GM23248 (cell line): ENCODE results near the gene HMGXB4. TPM values are rescaled to one million over a fixed set of nuclear protein-coding genes. Genes with fewer than 3 reads are reported as not detected.

Experiments
- DNase-seq: peaks from one replicate; pipeline ENCODE4 v3.0.0-alpha.2; 2015
- H2AFZ ChIP-seq: fragments of 200-600 bp; sonication (generic); 2 replicates; pipeline ENCODE4 v1.6.1; 2016; ENCODE audit warnings: antibody characterized with exemption
- H3F3A ChIP-seq: fragments of 200-600 bp; sonication (generic); 2 replicates; pipeline ENCODE4 v1.6.1; 2016; ENCODE audit warnings: mild to moderate bottlenecking, antibody characterized with exemption, mixed run types; ENCODE audit not compliant: insufficient read depth
- H3K27ac ChIP-seq: fragments of 200-600 bp; sonication (generic); 2 replicates; pipeline ENCODE4 v1.5.1; 2016; ENCODE audit warnings: mild to moderate bottlenecking
- H3K27me3 ChIP-seq: fragments of 200-600 bp; sonication (generic); replicated peaks from 2 replicates; pipeline ENCODE4 v1.6.1; 2016; ENCODE audit warnings: mild to moderate bottlenecking; ENCODE audit not compliant: insufficient read depth
- H3K36me3 ChIP-seq: fragments of 200-600 bp; sonication (generic); 2 replicates; pipeline ENCODE4 v1.6.1; 2016; ENCODE audit warnings: low read depth, mild to moderate bottlenecking
- H3K4me1 ChIP-seq: fragments of 200-600 bp; sonication (generic); 2 replicates; pipeline ENCODE4 v1.6.1; 2016; ENCODE audit warnings: mild to moderate bottlenecking; ENCODE audit not compliant: insufficient read depth
- H3K4me2 ChIP-seq: fragments of 200-600 bp; sonication (generic); one replicate; pipeline ENCODE4 v1.6.1; 2016; ENCODE audit warnings: mild to moderate bottlenecking; ENCODE audit not compliant: unreplicated experiment
- H3K4me3 ChIP-seq: fragments of 200-600 bp; sonication (generic); 2 replicates; pipeline ENCODE4 v1.5.1; 2016; ENCODE audit warnings: mild to moderate bottlenecking
- H3K79me2 ChIP-seq: fragments of 200-600 bp; sonication (generic); 2 replicates; pipeline ENCODE4 v1.6.1; 2016; ENCODE audit warnings: mild to moderate bottlenecking; ENCODE audit not compliant: insufficient read depth
- H3K9ac ChIP-seq: fragments of 200-600 bp; sonication (generic); 2 replicates; pipeline ENCODE4 v1.6.1; 2016; ENCODE audit warnings: mild to moderate bottlenecking
- H3K9me2 ChIP-seq: fragments of 200-600 bp; sonication (generic); 2 replicates; pipeline ENCODE4 v1.6.1; 2016; ENCODE audit warnings: mixed run types, mild to moderate bottlenecking, moderate library complexity; ENCODE audit not compliant: insufficient read depth
- H3K9me3 ChIP-seq: fragments of 200-600 bp; sonication (generic); one replicate; pipeline ENCODE4 v1.6.1; 2017; ENCODE audit warnings: low read depth
- H4K20me1 ChIP-seq: fragments of 200-600 bp; sonication (generic); 2 replicates; pipeline ENCODE4 v1.6.0; 2016; ENCODE audit not compliant: insufficient read depth
- EZH2 ChIP-seq: fragments of 200-600 bp; sonication (generic); IDR thresholded peaks from 2 replicates; pipeline ENCODE4 v1.6.1; 2018; ENCODE audit warnings: antibody characterized with exemption, mild to moderate bottlenecking; ENCODE audit not compliant: insufficient read depth, poor library complexity, severe bottlenecking
- EZH2phosphoT487 ChIP-seq: fragments of 200-600 bp; sonication (generic); IDR thresholded peaks from 2 replicates; pipeline ENCODE4 v1.6.1; 2018; ENCODE audit warnings: antibody characterized with exemption, moderate library complexity, mild to moderate bottlenecking, low read depth; ENCODE audit not compliant: insufficient read depth
- WGBS, 2 experiments: methylation state at CpG; one replicate each; pipeline ENCODE4 v1.1.6; 2015 to 2017; ENCODE audit warnings: low lambda C conversion rate in 2 of 2, low coverage in 1 of 2; ENCODE audit errors: missing lambda C conversion rate in 2 of 2; 5-methylcytosine and 5-hydroxymethylcytosine counted together
- in situ Hi-C: fragments of 300-500 bp; cut with MboI; formaldehyde crosslinking; loops from 2 replicates; pipeline ENCODE4 v1.15.0; 2020
- microRNA-seq: library from miRNA; unstranded; fragments of <30 nt; microRNA quantifications from one replicate; pipeline ENCODE4, GENCODE V29; 2016; ENCODE audit warnings: borderline number of aligned reads
- polyA plus RNA-seq: library from polyadenylated mRNA; unstranded; fragments of >200 nt; fragmentation: Nextera tagmentation; extraction: Ambion mirVana; gene quantifications from 2 replicates; pipeline ENCODE4 v1.2.1, GENCODE V29; 2016
- small RNA-seq: library from RNA; depleted of rRNA; stranded (forward); fragments of <200 nt; gene quantifications from one replicate; pipeline ENCODE3, GENCODE V24; 2014; ENCODE audit warnings: low read depth, low replicate concordance
- total RNA-seq: library from RNA; depleted of rRNA; stranded (reverse); fragments of >200 nt; shearing (Covaris generic); gene quantifications from 2 replicates; pipeline ENCODE4 v1.2.3, GENCODE V29; 2014; rRNA removed

HMGXB4 gene
- total and polyA plus RNA-seq, 2 experiments from 2014 or later, result 12.4 to 17.8 TPM

DNA sequence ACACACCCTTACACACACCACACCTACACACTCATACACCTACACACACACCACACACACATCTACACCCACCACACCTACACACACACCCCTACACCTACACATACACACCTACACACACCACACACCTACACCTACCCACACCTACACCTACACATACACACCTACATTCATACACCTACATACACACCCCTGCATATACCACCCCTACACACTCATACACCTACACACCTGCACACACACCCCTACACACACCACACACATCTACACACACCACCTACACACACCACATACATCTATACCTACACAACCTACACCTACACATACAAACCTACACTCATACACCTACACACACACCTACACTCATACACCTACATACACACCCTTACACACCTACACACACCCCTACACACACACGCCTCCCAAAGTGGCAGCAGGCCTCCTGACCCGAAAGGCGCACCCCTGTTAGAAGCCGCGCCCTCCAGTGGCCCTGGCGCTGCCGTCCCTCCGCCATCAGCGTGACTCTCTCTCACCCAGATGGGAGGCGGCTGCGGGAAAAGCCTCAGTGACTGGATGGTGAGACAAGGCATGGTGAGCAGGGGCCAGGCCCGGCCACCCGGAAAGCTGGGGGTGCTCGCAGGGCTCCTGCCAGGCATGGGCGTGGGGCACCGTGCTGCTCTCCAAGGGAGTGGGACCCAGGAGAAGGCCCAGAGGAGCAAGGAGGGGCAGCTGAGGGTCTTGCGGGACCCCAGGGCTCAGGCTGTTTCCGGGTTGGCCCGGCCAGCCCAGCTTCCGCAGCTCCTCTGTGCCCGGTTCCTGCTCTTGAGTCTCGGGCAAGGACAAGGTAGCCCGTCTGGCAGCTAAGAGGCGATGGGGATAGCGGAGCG, 86.6 kb downstream of the HMGXB4 start:
- in situ Hi-C loops, result no loop called here
- WGBS, 2 experiments, result 96 to 98% methylated on average over 25 to 26 of the region's 26 CpGs

DNA sequence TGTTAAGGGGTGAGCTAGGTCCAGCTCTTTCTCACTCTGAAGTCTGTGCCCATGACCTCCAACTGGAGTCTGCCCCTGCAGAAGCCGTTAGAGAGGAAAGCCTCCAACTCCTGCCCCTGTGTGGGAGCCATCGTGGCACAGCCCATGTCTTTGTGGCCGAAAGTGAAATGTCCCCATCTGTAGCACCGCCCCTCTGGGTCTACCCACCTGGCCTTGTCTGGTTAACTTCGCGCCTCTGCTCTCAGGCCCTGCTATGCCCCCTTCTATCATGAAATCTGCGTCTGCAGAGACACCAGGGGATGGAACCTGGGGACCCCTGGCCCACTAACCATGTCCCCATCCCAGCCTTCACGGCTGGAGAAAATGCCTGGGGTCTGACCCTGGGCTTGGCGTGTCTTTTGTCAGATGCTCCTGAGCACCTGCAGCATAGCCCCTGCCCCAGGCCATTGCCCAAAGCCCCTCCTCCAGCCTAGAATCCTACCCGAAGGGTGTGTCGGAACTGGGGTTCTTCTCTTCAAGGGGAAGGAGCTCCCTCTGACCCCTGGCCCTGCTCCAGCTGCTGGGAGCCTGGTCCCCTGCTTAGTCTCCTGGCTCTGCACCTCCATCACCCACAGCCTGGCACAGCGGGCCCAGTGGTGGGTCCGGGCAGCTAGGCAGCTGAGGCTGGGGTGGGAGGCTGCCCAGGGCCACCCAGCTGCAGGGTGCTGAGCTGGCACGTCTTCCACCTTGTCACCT, 87.8 kb downstream of the HMGXB4 start:
- H4K20me1 ChIP-seq, result no peaks in the 10 kb centered on the region
- in situ Hi-C loops, result no loop called here
- no peaks in the 10 kb centered on the region for H3K9me3 ChIP-seq
- peaks cover 4% of the 10 kb centered on the region; the same call in 1 of the 2 replicates for H3K36me3 ChIP-seq
- H3K4me3 ChIP-seq, result no peak overlapping the region
- H3K27me3 ChIP-seq, result no peaks in the 10 kb centered on the region
- TF ChIP-seq EZH2phosphoT487, result no peak
- no peak for TF ChIP-seq EZH2
- H3K4me1 ChIP-seq, result 0 out of 2 replicates have a peak, but pooled peaks cover 6% of the 10 kb centered on the region
- H3K9me2 ChIP-seq, result no peaks in the 10 kb centered on the region
- H2AFZ ChIP-seq, result no peak overlapping the region
- no peak overlapping the region for H3K9ac ChIP-seq
- H3K4me2 ChIP-seq, result no peak overlapping the region
- no peak overlapping the region for H3K27ac ChIP-seq
- DNase-seq, result no peak
- H3K79me2 ChIP-seq, result no peaks in the 10 kb centered on the region
- H3F3A ChIP-seq, result peaks cover 2% of the 10 kb centered on the region; the same call in 1 of the 2 replicates
- 86 to 87% methylated on average over 14 of the region's 14 CpGs for WGBS, 2 experiments

More for the DNA sequence above, 86.6 kb downstream of the HMGXB4 start:
- no peaks in the 10 kb centered on the region for H3K9me3 ChIP-seq
- no peaks in the 10 kb centered on the region for H3K27me3 ChIP-seq
- H3K9ac ChIP-seq, result no peak overlapping the region
- no peak overlapping the region for H3K4me3 ChIP-seq
- DNase-seq, result no peak
- H3K4me2 ChIP-seq, result no peak overlapping the region
- no peak overlapping the region for H3K27ac ChIP-seq
- no peak overlapping the region for H2AFZ ChIP-seq
- no peaks in the 10 kb centered on the region for H4K20me1 ChIP-seq
- no peaks in the 10 kb centered on the region for H3F3A ChIP-seq
- no peaks in the 10 kb centered on the region for H3K79me2 ChIP-seq
- H3K36me3 ChIP-seq, result peaks cover 4% of the 10 kb centered on the region; the same call in 1 of the 2 replicates
- no peak for TF ChIP-seq EZH2
- TF ChIP-seq EZH2phosphoT487, result no peak
- H3K4me1 ChIP-seq, result no peaks in the 10 kb centered on the region
- no peaks in the 10 kb centered on the region for H3K9me2 ChIP-seq

Small RNAs within 50 kb of the gene (microRNA-seq; reads per million reads assigned to microRNA genes)
- 21.5 reads per million, percentile 29 among the genes with 10 or more reads in this experiment for gene MIR3909
- gene MIR6069, result not detected

Small RNAs within 50 kb of the gene (small RNA-seq; reads per million reads assigned to genes)
- not detected for gene MIR3909
- not detected for gene MIR6069
- not detected for gene RNU7-167P

Other genes with a start within 250 kb of the HMGXB4 start
- not detected in 2 replicates for gene ISX, start 191.3 kb upstream of the HMGXB4 start, total RNA-seq
- not detected in 2 replicates for gene ISX, start 191.3 kb upstream of the HMGXB4 start, polyA plus RNA-seq
- 61.3 and 62.2 TPM in 2 replicates for gene TOM1, start 42.4 kb downstream of the HMGXB4 start, total RNA-seq
- gene TOM1, start 42.4 kb downstream of the HMGXB4 start, polyA plus RNA-seq, result 69.7 and 72.9 TPM in 2 replicates
- 71.6 and 82.9 TPM in 2 replicates for gene HMOX1, start 123.6 kb downstream of the HMGXB4 start, total RNA-seq
- 44.3 and 46.6 TPM in 2 replicates for gene HMOX1, start 123.6 kb downstream of the HMGXB4 start, polyA plus RNA-seq
- gene MCM5, start 142.6 kb downstream of the HMGXB4 start, total RNA-seq, result 34.4 and 37.2 TPM in 2 replicates
- 48.4 and 51.5 TPM in 2 replicates for gene MCM5, start 142.6 kb downstream of the HMGXB4 start, polyA plus RNA-seq